HCT116 (cell line): ENCODE data around the gene KIR3DL3. TPM values are rescaled to one million over a fixed set of nuclear protein-coding genes. Genes with fewer than 3 reads are reported as not detected.

Source experiments
- ATAC-seq: fragments of 200-7000 bp; cut with Tn5 transposase; 2 replicates; pipeline ENCODE4 v1.9.1; 2020; ENCODE audit warnings: mild to moderate bottlenecking, moderate library complexity
- BruUV-seq: library from RNA; stranded (reverse); fragments of 400-500 nt; replicated peaks from 2 replicates; lab custom pipeline; 2021; lab: Mats Ljungman, UMichigan
- CTCF ChIA-PET: fragments of 300-600 bp; sonication (Branson Sonifier 250); formaldehyde crosslinking; loops from one replicate; lab custom pipeline; 2021; ENCODE audit warnings: antibody characterized with exemption; lab: Charles Lee
- POLR2A ChIA-PET: fragments of 300-600, 350-600 bp; sonication (Branson Sonifier 250); formaldehyde crosslinking; loops from one replicate; lab custom pipeline; 2021; ENCODE audit warnings: antibody characterized with exemption; lab: Charles Lee
- RAD21 ChIA-PET, 2 experiments: fragments of 300-600 bp; sonication (Branson Sonifier 250); formaldehyde crosslinking; loops; one replicate each; lab custom pipeline; 2023; ENCODE audit warnings: low total read pairs in 2 of 2; ENCODE audit not compliant: uncharacterized antibody in 2 of 2, unreplicated experiment in 2 of 2, low non-redundant PET in 1 of 2; lab: Charles Lee
- DNase-seq: peaks from one replicate; pipeline ENCODE4 v3.0.0-alpha.2; 2010; ENCODE audit warnings: low read depth, low spot score
- H2AFZ ChIP-seq: fragments of 200-600 bp; shearing (Covaris generic), sonication (generic); 2 replicates; pipeline ENCODE4 v1.6.1; 2017; ENCODE audit warnings: low read depth, mixed run types, mixed read lengths, antibody characterized with exemption, low read length; ENCODE audit not compliant: poor library complexity, severe bottlenecking
- H3K27ac ChIP-seq: 2 replicates; pipeline ENCODE4 v1.5.1; 2012; ENCODE audit warnings: low read depth, low read length
- H3K27me3 ChIP-seq: fragments of 200-600 bp; sonication (generic); 2 replicates; pipeline ENCODE4 v1.6.1; 2016; ENCODE audit warnings: mixed run types, low read length, mixed read lengths; ENCODE audit not compliant: insufficient read depth
- H3K36me3 ChIP-seq, 2 experiments: fragments of 200-500 bp in 1 of 2; fragments of 200-600 bp in 1 of 2; sonication (Bioruptor generic) in 1 of 2; sonication (generic) in 1 of 2; 2 replicates each; pipeline versions ENCODE4 v1.5.1 to v1.6.1; 2014 to 2016; ENCODE audit warnings: low read length in 2 of 2, inconsistent platforms in 1 of 2, mixed read lengths in 1 of 2, mixed run types in 1 of 2; ENCODE audit not compliant: insufficient read depth in 2 of 2, control insufficient read depth in 1 of 2
- H3K4me1 ChIP-seq, 2 experiments: fragments of 200-600 bp in 1 of 2; sonication (generic) in 1 of 2; 2 replicates each; pipeline versions ENCODE4 v1.5.1 to v1.6.1; 2012 to 2017; ENCODE audit warnings: low read length in 2 of 2, inconsistent platforms in 1 of 2, mild to moderate bottlenecking in 1 of 2, mixed read lengths in 1 of 2, mixed run types in 1 of 2, moderate library complexity in 1 of 2; ENCODE audit not compliant: insufficient read depth in 2 of 2, control insufficient read depth in 1 of 2
- H3K4me2 ChIP-seq: fragments of 200-600 bp; sonication (generic); 2 replicates; pipeline ENCODE4 v1.6.1; 2017; ENCODE audit warnings: mixed run types, low read length, mixed read lengths
- H3K4me3 ChIP-seq, 2 experiments: fragments of 200-600 bp in 1 of 2; sonication (generic) in 1 of 2; replicated peaks in 1 of 2; 2 replicates each; pipeline ENCODE4 v1.5.1; 2011 to 2016; ENCODE audit warnings: low read length in 2 of 2, control low read depth in 1 of 2, low read depth in 1 of 2, mild to moderate bottlenecking in 1 of 2, mixed read lengths in 1 of 2, mixed run types in 1 of 2
- H3K79me2 ChIP-seq: fragments of 200-600 bp; sonication (generic); 2 replicates; pipeline ENCODE4 v1.6.1; 2017; ENCODE audit warnings: mild to moderate bottlenecking, mixed run types, low read length, moderate library complexity, mixed read lengths; ENCODE audit not compliant: insufficient read depth
- H3K9ac ChIP-seq: fragments of 200-600 bp; sonication (generic); 2 replicates; pipeline ENCODE4 v1.6.1; 2016; ENCODE audit warnings: low read length, mixed read lengths
- H3K9me2 ChIP-seq: fragments of 200-600 bp; sonication (generic), shearing (Covaris generic); 2 replicates; pipeline ENCODE4 v1.6.1; 2017; ENCODE audit warnings: mixed run types, mild to moderate bottlenecking, moderate library complexity; ENCODE audit not compliant: insufficient read depth
- H3K9me3 ChIP-seq, 2 experiments: fragments of 200-500 bp in 1 of 2; fragments of 200-600 bp in 1 of 2; sonication (Bioruptor generic) in 1 of 2; sonication (generic) in 1 of 2; 2 replicates each; pipeline ENCODE4 v1.6.1; 2014 to 2017; ENCODE audit warnings: low read length in 2 of 2, mixed read lengths in 2 of 2, inconsistent platforms in 1 of 2, low read depth in 1 of 2, mild to moderate bottlenecking in 1 of 2, mixed run types in 1 of 2, moderate library complexity in 1 of 2; ENCODE audit not compliant: control insufficient read depth in 1 of 2, insufficient read depth in 1 of 2
- H4K20me1 ChIP-seq: fragments of 200-600 bp; sonication (generic), shearing (Covaris generic); 2 replicates; pipeline ENCODE4 v1.6.1; 2017; ENCODE audit warnings: mixed run types, mild to moderate bottlenecking, moderate library complexity; ENCODE audit not compliant: insufficient read depth
- ELF1 ChIP-seq: IDR thresholded peaks from 2 replicates; pipeline ENCODE4 v1.6.1; 2012; ENCODE audit warnings: low read depth, borderline replicate concordance
- JUND ChIP-seq: IDR thresholded peaks from 2 replicates; pipeline ENCODE4 v1.6.1; 2012
- POLR2AphosphoS5 ChIP-seq: IDR thresholded peaks from 2 replicates; pipeline ENCODE4 v1.6.1; 2011; ENCODE audit warnings: mild to moderate bottlenecking, low read depth, low read length, moderate library complexity
- SP1 ChIP-seq: IDR thresholded peaks from 2 replicates; pipeline ENCODE4 v1.6.1; 2012; ENCODE audit warnings: low read depth
- YY1 ChIP-seq: IDR thresholded peaks from 2 replicates; pipeline ENCODE4 v1.6.1; 2011; ENCODE audit warnings: low read length, low read depth, moderate library complexity, mild to moderate bottlenecking; ENCODE audit not compliant: insufficient replicate concordance; ENCODE audit errors: extremely low read depth
- ZFX ChIP-seq: fragments of 450-650 bp; IDR thresholded peaks from 2 replicates; pipeline ENCODE4 v1.6.1; 2017
- ZNF274 ChIP-seq: fragments of 200-500 bp; sonication (Bioruptor generic); IDR thresholded peaks from 2 replicates; pipeline ENCODE4 v1.6.1; 2014; ENCODE audit warnings: mild to moderate bottlenecking, low read depth, low read length, inconsistent platforms
- intact Hi-C: fragments of 100-400 bp; cut with micrococcal nuclease; formaldehyde crosslinking; loops from 2 replicates; pipeline ENCODE4 v1.10.0; 2022
- total RNA-seq: library from RNA; stranded (reverse); gene quantifications from one replicate; pipeline ENCODE4 v1.2.1, GENCODE V29; 2021; ENCODE audit not compliant: unreplicated experiment
- TF ChIP-seq, protein P1 (sequence below), 3 experiments: fragments of 200-600 bp in 1 of 3; sonication (generic) in 1 of 3; IDR thresholded peaks in 2 of 3; conservative IDR thresholded peaks in 1 of 3; 2 replicates each; pipeline ENCODE4 v1.5.1; 2012 to 2017; ENCODE audit warnings: low read depth in 2 of 3, low read length in 2 of 3, antibody characterized with exemption in 1 of 3, borderline replicate concordance in 1 of 3, control low read depth in 1 of 3, mild to moderate bottlenecking in 1 of 3, mixed read lengths in 1 of 3, mixed run types in 1 of 3, moderate library complexity in 1 of 3; ENCODE audit not compliant: insufficient read depth in 1 of 3
- TF ChIP-seq, protein P2 (sequence below): IDR thresholded peaks from 2 replicates; pipeline ENCODE4 v1.6.1; 2012
- TF ChIP-seq, protein P3 (sequence below): IDR thresholded peaks from 2 replicates; pipeline ENCODE4 v1.6.1; 2011; ENCODE audit warnings: mild to moderate bottlenecking, low read length, moderate library complexity; ENCODE audit not compliant: insufficient replicate concordance; ENCODE audit errors: extremely low read depth
- TF ChIP-seq, protein P4 (sequence below): IDR thresholded peaks from 2 replicates; pipeline ENCODE4 v1.6.1; 2012

The KIR3DL3 gene
- total RNA-seq, 1 experiment from 2014 or later, result not detected

DNA sequence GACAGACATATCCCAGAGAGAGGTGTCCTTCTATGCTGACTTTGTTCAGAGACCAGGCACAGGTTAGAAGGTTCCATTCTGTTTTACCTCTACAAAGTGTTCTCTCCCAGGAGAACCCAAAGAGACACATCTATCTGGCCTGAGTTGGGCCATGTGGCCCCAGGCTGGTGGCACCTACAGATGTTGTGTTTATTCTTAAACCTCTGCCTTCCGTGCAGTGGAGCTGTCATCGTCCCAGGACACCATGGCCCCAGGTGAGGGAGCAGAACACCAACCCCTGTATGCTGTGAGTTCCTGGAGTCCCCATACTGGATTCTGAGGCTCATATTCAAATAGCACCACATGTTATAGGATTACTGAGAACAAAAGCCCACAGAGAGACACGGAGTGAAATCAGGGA, 3.9 kb downstream of the KIR3DL3 start:
- intact Hi-C loops, result no loop called here
- DNase-seq (no peak), ATAC-seq (no peak)
- Histone ChIP-seq H3K9ac (no peak overlapping the region), H3K4me1 (no peaks in the 10 kb centered on the region), H3K9me2 (no peaks in the 10 kb centered on the region), H3K4me2 (no peak overlapping the region), H3K27me3 (peaks cover 26% of the 10 kb centered on the region), H3K36me3 (no peaks in the 10 kb centered on the region), H3K9me3 (no peaks in the 10 kb centered on the region), H2AFZ (no peak overlapping the region), H3K4me3 (no peak overlapping the region), H3K79me2 (no peaks in the 10 kb centered on the region), H4K20me1 (no peaks in the 10 kb centered on the region), H3K27ac (no peak overlapping the region)
- CTCF ChIA-PET, result no interaction called here
- TF ChIP-seq, protein P1, sequence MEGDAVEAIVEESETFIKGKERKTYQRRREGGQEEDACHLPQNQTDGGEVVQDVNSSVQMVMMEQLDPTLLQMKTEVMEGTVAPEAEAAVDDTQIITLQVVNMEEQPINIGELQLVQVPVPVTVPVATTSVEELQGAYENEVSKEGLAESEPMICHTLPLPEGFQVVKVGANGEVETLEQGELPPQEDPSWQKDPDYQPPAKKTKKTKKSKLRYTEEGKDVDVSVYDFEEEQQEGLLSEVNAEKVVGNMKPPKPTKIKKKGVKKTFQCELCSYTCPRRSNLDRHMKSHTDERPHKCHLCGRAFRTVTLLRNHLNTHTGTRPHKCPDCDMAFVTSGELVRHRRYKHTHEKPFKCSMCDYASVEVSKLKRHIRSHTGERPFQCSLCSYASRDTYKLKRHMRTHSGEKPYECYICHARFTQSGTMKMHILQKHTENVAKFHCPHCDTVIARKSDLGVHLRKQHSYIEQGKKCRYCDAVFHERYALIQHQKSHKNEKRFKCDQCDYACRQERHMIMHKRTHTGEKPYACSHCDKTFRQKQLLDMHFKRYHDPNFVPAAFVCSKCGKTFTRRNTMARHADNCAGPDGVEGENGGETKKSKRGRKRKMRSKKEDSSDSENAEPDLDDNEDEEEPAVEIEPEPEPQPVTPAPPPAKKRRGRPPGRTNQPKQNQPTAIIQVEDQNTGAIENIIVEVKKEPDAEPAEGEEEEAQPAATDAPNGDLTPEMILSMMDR (IDR thresholded peaks at IDR 0.05 in 2 of 3, conservative IDR thresholded peaks at IDR 0.05 in 1 of 3; ENCODE audit: borderline replicate concordance in 1 of 3, insufficient read depth in 1 of 3, low read depth in 2 of 3, low read length in 2 of 3), result no peak
- no TSS peak for BruUV-seq
- RAD21 ChIA-PET, result no interaction called here
- POLR2A ChIA-PET, result no interaction called here

DNA sequence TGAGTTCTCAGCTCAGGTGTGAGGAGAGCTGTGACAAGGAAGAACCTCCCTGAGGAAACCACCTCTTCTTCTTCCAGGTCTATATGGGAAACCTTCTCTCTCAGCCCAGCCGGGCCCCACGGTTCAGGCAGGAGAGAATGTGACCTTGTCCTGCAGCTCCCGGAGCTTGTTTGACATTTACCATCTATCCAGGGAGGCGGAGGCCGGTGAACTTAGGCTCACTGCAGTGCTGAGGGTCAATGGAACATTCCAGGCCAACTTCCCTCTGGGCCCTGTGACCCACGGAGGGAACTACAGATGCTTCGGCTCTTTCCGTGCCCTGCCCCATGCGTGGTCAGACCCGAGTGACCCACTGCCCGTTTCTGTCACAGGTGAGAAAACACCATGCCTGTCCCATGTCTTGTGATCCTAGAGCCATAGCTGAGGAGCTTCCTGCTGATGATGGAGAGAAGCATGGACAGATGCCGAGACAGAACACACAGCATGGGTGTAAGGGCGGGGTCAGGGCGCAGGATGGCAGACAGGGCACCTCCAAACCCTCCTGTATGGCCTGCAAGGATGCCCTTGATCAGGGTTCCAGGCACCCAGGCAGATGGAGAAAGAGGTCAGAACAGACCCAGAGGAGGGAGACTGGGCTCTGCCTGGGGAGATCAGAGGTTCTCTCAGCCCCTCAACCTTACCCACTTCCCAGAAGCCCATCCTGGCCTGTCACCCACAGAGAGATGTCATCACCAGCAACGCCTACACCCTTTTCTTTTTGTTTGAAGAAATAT, 5.4 kb downstream of the KIR3DL3 start:
- intact Hi-C loops, result no loop called here
- ChIA-PET POLR2A (no interaction called here), RAD21 (no interaction called here), CTCF (no interaction called here)
- no peaks in the 10 kb centered on the region for H3K9me3 ChIP-seq
- no peak overlapping the region for H3K9ac ChIP-seq
- H3K27ac ChIP-seq, result no peak overlapping the region
- H2AFZ ChIP-seq, result no peak overlapping the region
- peaks cover 31% of the 10 kb centered on the region for H3K27me3 ChIP-seq
- ATAC-seq (no peak), DNase-seq (no peak)
- no peaks in the 10 kb centered on the region for H3K4me1 ChIP-seq
- H4K20me1 ChIP-seq, result no peaks in the 10 kb centered on the region
- no peaks in the 10 kb centered on the region for H3K9me2 ChIP-seq
- BruUV-seq, result no TSS peak
- no peaks in the 10 kb centered on the region for H3K79me2 ChIP-seq
- H3K4me3 ChIP-seq, result no peak overlapping the region
- H3K36me3 ChIP-seq, result no peaks in the 10 kb centered on the region
- H3K4me2 ChIP-seq, result no peak overlapping the region
- TF ChIP-seq, protein P2, sequence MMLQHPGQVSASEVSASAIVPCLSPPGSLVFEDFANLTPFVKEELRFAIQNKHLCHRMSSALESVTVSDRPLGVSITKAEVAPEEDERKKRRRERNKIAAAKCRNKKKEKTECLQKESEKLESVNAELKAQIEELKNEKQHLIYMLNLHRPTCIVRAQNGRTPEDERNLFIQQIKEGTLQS, result no peak
- TF ChIP-seq ZNF274 (no peak), JUND (no peak), ZFX (no peak), ELF1 (no peak), SP1 (no peak), POLR2AphosphoS5 (no peak), YY1 (no peak)
- TF ChIP-seq, protein P1 (IDR thresholded peaks at IDR 0.05 in 2 of 3, conservative IDR thresholded peaks at IDR 0.05 in 1 of 3; ENCODE audit: borderline replicate concordance in 1 of 3, insufficient read depth in 1 of 3, low read depth in 2 of 3, low read length in 2 of 3), result no peak
- TF ChIP-seq, protein P3, sequence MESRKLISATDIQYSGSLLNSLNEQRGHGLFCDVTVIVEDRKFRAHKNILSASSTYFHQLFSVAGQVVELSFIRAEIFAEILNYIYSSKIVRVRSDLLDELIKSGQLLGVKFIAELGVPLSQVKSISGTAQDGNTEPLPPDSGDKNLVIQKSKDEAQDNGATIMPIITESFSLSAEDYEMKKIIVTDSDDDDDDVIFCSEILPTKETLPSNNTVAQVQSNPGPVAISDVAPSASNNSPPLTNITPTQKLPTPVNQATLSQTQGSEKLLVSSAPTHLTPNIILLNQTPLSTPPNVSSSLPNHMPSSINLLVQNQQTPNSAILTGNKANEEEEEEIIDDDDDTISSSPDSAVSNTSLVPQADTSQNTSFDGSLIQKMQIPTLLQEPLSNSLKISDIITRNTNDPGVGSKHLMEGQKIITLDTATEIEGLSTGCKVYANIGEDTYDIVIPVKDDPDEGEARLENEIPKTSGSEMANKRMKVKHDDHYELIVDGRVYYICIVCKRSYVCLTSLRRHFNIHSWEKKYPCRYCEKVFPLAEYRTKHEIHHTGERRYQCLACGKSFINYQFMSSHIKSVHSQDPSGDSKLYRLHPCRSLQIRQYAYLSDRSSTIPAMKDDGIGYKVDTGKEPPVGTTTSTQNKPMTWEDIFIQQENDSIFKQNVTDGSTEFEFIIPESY, result no peak
- TF ChIP-seq, protein P4, sequence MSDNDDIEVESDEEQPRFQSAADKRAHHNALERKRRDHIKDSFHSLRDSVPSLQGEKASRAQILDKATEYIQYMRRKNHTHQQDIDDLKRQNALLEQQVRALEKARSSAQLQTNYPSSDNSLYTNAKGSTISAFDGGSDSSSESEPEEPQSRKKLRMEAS, result no peak
